Tibial nerve (tissue), 4 donors: ENCODE data around the gene PRKAR2A. TPM values are rescaled to one million over a fixed set of nuclear protein-coding genes. Genes with fewer than 3 reads are reported as not detected.
"Not testable (repeated sequence)": the region's sequence is repeated elsewhere in the genome, so short reads cannot be mapped to it uniquely, and the experiment has no call there.

ENCODE experiments used
- DNase-seq, 2 donors: peaks; one replicate each; pipeline ENCODE4 v3.0.0-alpha.2; 2019; ENCODE audit warnings: low spot score in 2 of 2
- H3K27ac ChIP-seq, 4 donors: fragments of 200-600 bp; sonication (generic) in 3 of 4; one replicate each; pipeline ENCODE4 v1.5.1; 2017 to 2019; ENCODE audit warnings: mild to moderate bottlenecking in 1 of 4
- H3K27me3 ChIP-seq, 2 donors: fragments of 200-600 bp; sonication (generic) in 1 of 2; one replicate each; pipeline versions ENCODE4 v1.5.1 to v1.6.0; 2017 to 2019
- H3K36me3 ChIP-seq, 3 donors: fragments of 200-600 bp; sonication (generic); one replicate each; pipeline ENCODE4 v1.5.1; 2018 to 2019
- H3K4me1 ChIP-seq, 4 donors: fragments of 200-600 bp; sonication (generic) in 3 of 4; one replicate each; pipeline ENCODE4 v1.5.1; 2017 to 2019
- H3K4me3 ChIP-seq, 4 donors: fragments of 200-600 bp; sonication (generic) in 3 of 4; one replicate each; pipeline ENCODE4 v1.5.1; 2017 to 2019; ENCODE audit warnings: mild to moderate bottlenecking in 1 of 4, moderate library complexity in 1 of 4
- H3K9me3 ChIP-seq, 4 donors: fragments of 200-600 bp; sonication (generic) in 3 of 4; one replicate each; pipeline ENCODE4 v1.5.1; 2017 to 2019
- EP300 ChIP-seq, 2 donors: sonication (generic); formaldehyde crosslinking; IDR thresholded peaks; one replicate each; pipeline ENCODE4 v1.6.1; 2017; ENCODE audit warnings: antibody characterized with exemption in 2 of 2, mild to moderate bottlenecking in 1 of 2
- POLR2A ChIP-seq, 2 donors: fragments of 450-650 bp; IDR thresholded peaks; one replicate each; pipeline ENCODE4 v1.6.1; 2017; ENCODE audit warnings: antibody characterized with exemption in 2 of 2, mild to moderate bottlenecking in 2 of 2, moderate library complexity in 2 of 2
- WGBS, 2 donors: methylation state at CpG; one replicate each; pipeline ENCODE4 v1.1.5; 2018; 5-methylcytosine and 5-hydroxymethylcytosine counted together
- total RNA-seq, 4 donors: library from RNA; depleted of rRNA; stranded (reverse); fragments of >200 nt; gene quantifications; one replicate each; pipeline ENCODE4 v1.1.0, GENCODE V29; 2016
- TF ChIP-seq, protein P1 (sequence below), 5 experiments: fragments of 200-600 bp in 3 of 5; fragments of 450-650 bp in 2 of 5; sonication (generic) in 3 of 5; IDR thresholded peaks; one replicate each; pipeline ENCODE4 v1.5.1; 2016 to 2019; ENCODE audit warnings: antibody characterized with exemption in 5 of 5, mild to moderate bottlenecking in 3 of 5, moderate library complexity in 2 of 5

Gene PRKAR2A
- total RNA-seq, 4 donors from 2014 or later, result 26.9 to 37.5 (median 32.4) TPM

DNA sequence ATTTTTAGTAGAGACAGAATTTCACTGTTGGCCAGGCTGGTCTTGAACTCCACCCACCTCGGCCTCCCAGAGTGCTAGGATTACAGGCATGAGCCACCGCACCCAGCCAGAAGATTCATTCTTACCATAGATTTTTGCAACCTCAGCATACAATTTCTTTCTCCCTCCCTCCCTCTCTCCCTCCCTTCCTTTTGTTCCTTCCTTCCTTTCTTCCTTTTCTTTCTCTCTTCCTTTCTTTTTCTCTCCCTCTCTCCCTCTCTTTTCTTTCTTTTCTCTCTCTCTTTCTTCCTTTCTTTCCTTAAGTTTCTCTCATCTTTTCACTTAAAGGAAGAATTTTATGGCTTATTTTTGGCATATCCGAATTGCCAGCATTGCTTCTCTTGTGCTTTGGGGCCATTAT lies 58.0 kb downstream of the PRKAR2A start:
- Histone ChIP-seq H3K27me3 (no peaks in the 10 kb centered on the region), H3K4me3 (no peak overlapping the region), H3K9me3 (no peaks in the 10 kb centered on the region), H3K4me1 (no peaks in the 10 kb centered on the region), H3K27ac (no peak overlapping the region), H3K36me3 (peaks cover 0 to 69% (median 0%) of the 10 kb centered on the region in 3 donors)
- 97 to 98% methylated on average over 3 of the region's 3 CpGs for WGBS, 2 donors
- DNase-seq, result no peak
- TF ChIP-seq, protein P1, sequence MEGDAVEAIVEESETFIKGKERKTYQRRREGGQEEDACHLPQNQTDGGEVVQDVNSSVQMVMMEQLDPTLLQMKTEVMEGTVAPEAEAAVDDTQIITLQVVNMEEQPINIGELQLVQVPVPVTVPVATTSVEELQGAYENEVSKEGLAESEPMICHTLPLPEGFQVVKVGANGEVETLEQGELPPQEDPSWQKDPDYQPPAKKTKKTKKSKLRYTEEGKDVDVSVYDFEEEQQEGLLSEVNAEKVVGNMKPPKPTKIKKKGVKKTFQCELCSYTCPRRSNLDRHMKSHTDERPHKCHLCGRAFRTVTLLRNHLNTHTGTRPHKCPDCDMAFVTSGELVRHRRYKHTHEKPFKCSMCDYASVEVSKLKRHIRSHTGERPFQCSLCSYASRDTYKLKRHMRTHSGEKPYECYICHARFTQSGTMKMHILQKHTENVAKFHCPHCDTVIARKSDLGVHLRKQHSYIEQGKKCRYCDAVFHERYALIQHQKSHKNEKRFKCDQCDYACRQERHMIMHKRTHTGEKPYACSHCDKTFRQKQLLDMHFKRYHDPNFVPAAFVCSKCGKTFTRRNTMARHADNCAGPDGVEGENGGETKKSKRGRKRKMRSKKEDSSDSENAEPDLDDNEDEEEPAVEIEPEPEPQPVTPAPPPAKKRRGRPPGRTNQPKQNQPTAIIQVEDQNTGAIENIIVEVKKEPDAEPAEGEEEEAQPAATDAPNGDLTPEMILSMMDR (IDR thresholded peaks at IDR 0.05), result no peak
- no peak for TF ChIP-seq POLR2A (IDR thresholded peaks at IDR 0.05)
- TF ChIP-seq EP300 (IDR thresholded peaks at IDR 0.05), result no peak

DNA sequence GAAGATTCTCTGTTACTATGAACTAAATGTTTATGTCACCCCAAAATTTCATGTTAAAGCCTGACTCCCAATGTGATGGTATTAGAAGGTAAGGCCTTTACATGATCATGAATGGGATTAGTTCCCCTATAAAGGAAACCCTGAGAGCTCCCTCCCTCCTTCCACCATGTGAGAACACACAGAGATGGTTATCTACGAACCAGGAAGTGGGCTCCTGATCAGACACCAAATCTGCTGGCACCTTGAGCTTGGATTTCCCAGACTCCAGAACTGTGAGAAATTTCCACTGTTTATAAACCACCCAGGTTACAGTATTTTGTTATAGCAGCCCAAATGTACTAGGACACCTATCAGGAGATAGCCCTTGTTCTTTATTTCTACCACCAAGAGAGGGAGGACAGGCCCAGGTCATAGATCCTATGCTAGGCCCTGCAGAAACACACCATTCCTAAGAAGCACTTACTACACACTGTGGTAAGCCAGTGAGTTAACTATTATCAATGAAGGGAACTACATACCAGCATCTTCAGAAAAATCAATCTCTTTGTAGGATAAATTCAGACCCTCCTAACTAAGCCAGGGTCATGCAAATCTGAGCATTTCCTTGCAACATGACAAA lies 59.0 kb downstream of the PRKAR2A start:
- H3K36me3 ChIP-seq, result peaks cover 0 to 70% (median 0%) of the 10 kb centered on the region in 3 donors
- 85 to 100% methylated on average over 1 of the region's 1 CpG for WGBS, 2 donors
- DNase-seq, result no peak

DNA sequence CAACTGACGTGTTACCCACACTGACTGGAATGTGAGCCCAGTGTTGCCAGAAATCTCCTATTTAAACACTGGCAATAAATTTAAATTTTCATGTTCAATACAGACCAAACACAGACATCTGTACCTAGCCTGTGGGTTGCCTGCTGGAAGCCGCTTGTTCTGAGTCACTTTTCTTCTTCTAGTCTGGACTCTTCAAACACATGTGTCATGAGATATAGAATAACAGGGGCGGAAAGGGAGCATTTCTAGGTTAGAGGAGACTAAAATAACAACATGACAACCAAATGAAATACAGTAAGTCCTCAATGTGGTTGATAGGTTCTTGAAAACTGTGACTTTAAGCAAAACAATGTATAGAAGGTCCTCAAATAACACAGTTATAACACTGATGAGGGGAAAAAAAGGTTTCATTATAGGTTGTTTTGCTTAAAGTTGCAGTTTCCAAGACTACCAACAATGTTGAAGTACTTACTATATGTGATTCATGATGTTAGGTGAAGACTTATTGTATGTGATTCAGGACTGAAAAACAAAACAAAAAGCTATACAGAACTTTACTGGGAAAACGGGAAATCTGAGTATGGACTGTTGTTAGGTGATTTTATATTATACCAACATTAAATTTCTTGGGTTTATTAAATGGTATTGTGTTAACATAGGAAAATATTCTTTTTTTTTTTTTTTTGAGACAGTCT lies 63.1 kb downstream of the PRKAR2A start:
- Histone ChIP-seq H3K36me3 (peaks cover 0 to 84% (median 0%) of the 10 kb centered on the region in 3 donors), H3K9me3 (no peaks in the 10 kb centered on the region), H3K4me3 (no peak overlapping the region), H3K27ac (no peak overlapping the region), H3K4me1 (no peaks in the 10 kb centered on the region), H3K27me3 (no peaks in the 10 kb centered on the region)
- TF ChIP-seq, protein P1 (IDR thresholded peaks at IDR 0.05), result no peak
- TF ChIP-seq EP300 (IDR thresholded peaks at IDR 0.05), result no peak
- WGBS, 2 donors, result 86 to 88% methylated on average over 4 of the region's 4 CpGs
- DNase-seq, result no peak

More for the DNA sequence above, 59.0 kb downstream of the PRKAR2A start:
- no peak for TF ChIP-seq POLR2A (IDR thresholded peaks at IDR 0.05)
- TF ChIP-seq, protein P1 (IDR thresholded peaks at IDR 0.05), result no peak
- no peak for TF ChIP-seq EP300 (IDR thresholded peaks at IDR 0.05)
- no peaks in the 10 kb centered on the region for H3K9me3 ChIP-seq
- no peaks in the 10 kb centered on the region for H3K4me1 ChIP-seq
- H3K4me3 ChIP-seq, result no peak overlapping the region
- H3K27ac ChIP-seq, result no peak overlapping the region
- no peaks in the 10 kb centered on the region for H3K27me3 ChIP-seq

DNA sequence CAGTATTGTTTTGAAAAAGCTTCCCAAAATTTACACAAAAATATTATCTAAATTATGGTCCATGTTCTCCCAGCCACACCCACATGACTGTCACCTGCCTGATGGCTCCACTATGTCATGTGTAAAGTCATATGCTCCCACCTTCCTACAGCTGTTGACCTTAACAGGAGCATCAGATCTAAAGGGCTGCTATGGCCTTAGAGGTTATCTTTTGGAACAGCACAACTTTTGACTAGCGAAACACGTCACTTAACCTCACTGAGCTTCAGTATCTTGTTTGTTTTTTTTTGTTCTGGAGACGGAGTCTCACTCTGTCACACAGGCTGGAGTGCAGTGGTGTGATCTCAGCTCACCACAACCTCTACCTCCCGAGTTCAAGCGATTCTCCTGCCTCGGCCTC lies 64.4 kb downstream of the PRKAR2A start:
- TF ChIP-seq EP300 (IDR thresholded peaks at IDR 0.05) (no peak), POLR2A (IDR thresholded peaks at IDR 0.05) (no peak)
- TF ChIP-seq, protein P1 (IDR thresholded peaks at IDR 0.05), result no peak
- DNase-seq, result no peak
- Histone ChIP-seq H3K27ac (no peak overlapping the region), H3K36me3 (peaks cover 0 to 82% (median 0%) of the 10 kb centered on the region in 3 donors), H3K4me1 (no peaks in the 10 kb centered on the region), H3K4me3 (no peak overlapping the region), H3K27me3 (no peaks in the 10 kb centered on the region), H3K9me3 (no peaks in the 10 kb centered on the region)
- 89 to 90% methylated on average over 6 of the region's 6 CpGs for WGBS, 2 donors

DNA sequence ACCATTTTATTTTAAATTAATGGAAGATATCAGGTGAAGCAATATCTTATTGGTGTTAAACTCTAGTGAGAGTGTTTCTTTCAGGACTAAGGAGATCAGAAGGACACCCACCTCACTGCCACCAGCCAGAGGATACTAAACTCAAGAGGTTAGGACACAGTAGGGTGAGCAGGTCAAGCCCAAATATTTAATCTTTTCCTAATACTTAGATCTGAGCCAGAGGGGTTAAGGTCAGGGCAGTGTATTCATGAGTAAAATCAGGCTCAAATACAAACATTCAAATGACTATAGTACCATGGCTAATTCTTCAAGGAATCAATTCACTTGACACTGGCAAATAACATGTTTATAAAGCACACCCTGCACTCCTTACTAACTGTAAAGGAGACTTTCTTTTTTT lies 65.6 kb downstream of the PRKAR2A start:
- Histone ChIP-seq H3K36me3 (peaks cover 0 to 81% (median 0%) of the 10 kb centered on the region in 3 donors), H3K27ac (no peak overlapping the region), H3K4me3 (no peak overlapping the region), H3K4me1 (no peaks in the 10 kb centered on the region), H3K9me3 (no peaks in the 10 kb centered on the region), H3K27me3 (no peaks in the 10 kb centered on the region)
- DNase-seq, result no peak
- no peak for TF ChIP-seq POLR2A (IDR thresholded peaks at IDR 0.05)
- TF ChIP-seq, protein P1 (IDR thresholded peaks at IDR 0.05), result no peak
- no peak for TF ChIP-seq EP300 (IDR thresholded peaks at IDR 0.05)

DNA sequence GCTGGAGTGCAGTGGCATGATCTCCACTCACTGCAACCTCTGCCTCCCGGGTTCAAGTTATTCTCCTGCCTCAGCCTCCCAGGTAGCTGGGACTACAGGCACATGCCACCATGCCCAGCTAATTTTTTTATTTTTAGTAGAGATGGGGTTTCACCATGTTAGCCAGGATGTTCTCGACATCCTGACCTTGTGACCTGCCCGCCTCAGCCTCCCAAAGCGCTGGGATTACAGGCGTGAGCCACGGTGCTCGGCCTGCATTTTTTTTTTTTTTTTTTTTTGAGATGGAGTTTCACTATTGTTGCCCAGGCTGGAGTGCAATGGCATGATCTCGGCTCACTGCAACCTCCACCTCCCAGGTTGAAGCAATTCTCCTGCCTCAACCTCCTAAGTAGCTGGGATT lies 69.1 kb downstream of the PRKAR2A start:
- not testable (repeated sequence) for DNase-seq, H3K27me3 ChIP-seq, H3K9me3 ChIP-seq, H3K4me3 ChIP-seq, H3K27ac ChIP-seq, H3K4me1 ChIP-seq
- peaks cover 0 to 77% (median 0%) of the 10 kb centered on the region in 3 donors for H3K36me3 ChIP-seq
- 86 to 95% methylated on average over 8 of the region's 8 CpGs for WGBS, 2 donors
